Measurements from ENCODE around the gene YKT6.

YKT6 gene

DNA sequence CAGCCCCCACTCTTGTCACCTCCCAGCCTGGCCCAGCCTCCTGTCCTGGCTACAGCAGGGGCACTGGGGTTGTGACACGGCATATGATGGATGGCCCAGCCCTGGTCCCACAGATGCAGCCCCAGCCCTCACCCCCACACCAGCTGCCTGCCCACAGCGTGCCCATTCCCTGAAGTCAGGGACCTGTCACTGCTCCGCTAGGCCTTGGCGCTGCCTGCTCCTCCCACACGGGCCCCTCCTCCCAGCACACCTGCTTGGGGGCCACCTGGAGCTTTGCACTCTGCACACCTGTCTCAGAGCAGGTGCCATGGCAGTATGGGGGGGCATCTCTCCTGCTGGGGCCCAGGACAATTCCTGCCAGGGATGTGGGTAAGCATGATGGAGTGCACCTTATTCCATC is 15.0 kb upstream of the YKT6 start:
- Histone ChIP-seq H3K4me1 (ENCODE audit: low read length) (no peaks in the 10 kb centered on the region), H3K9ac (ENCODE audit: low read length) (no peak overlapping the region), H2AFZ (ENCODE audit: low read length) (no peak overlapping the region), H4K20me1 (ENCODE audit: insufficient read depth, low read length) (no peaks in the 10 kb centered on the region), H3K4me2 (ENCODE audit: low read depth, low read length) (no peak overlapping the region), H3K79me2 (ENCODE audit: low read length) (no peaks in the 10 kb centered on the region), H3F3A (ENCODE audit: insufficient read depth, low read length) (no peaks in the 10 kb centered on the region), H3K27me3 (replicated peaks; ENCODE audit: insufficient read depth, low read length) (no peaks in the 10 kb centered on the region), H3K27ac (ENCODE audit: low read length) (no peak overlapping the region), H3K9me3 (replicated peaks; ENCODE audit: insufficient read depth, low read length) (no peaks in the 10 kb centered on the region), H3K4me3 (ENCODE audit: low read length) (no peak overlapping the region), H3K36me3 (replicated peaks; ENCODE audit: insufficient read depth, low read length) (no peaks in the 10 kb centered on the region), H3K9me2 (replicated peaks; ENCODE audit: insufficient read depth, low read length) (no peaks in the 10 kb centered on the region)
- DNase-seq = no peak
- no peak for TF ChIP-seq EZH2 (optimal IDR thresholded peaks at IDR 0.05; ENCODE audit: low read depth, low read length)
- TF ChIP-seq EZH2phosphoT487 (IDR thresholded peaks at IDR 0.05; ENCODE audit: low read length) = no peak
- TF ChIP-seq, protein P1, sequence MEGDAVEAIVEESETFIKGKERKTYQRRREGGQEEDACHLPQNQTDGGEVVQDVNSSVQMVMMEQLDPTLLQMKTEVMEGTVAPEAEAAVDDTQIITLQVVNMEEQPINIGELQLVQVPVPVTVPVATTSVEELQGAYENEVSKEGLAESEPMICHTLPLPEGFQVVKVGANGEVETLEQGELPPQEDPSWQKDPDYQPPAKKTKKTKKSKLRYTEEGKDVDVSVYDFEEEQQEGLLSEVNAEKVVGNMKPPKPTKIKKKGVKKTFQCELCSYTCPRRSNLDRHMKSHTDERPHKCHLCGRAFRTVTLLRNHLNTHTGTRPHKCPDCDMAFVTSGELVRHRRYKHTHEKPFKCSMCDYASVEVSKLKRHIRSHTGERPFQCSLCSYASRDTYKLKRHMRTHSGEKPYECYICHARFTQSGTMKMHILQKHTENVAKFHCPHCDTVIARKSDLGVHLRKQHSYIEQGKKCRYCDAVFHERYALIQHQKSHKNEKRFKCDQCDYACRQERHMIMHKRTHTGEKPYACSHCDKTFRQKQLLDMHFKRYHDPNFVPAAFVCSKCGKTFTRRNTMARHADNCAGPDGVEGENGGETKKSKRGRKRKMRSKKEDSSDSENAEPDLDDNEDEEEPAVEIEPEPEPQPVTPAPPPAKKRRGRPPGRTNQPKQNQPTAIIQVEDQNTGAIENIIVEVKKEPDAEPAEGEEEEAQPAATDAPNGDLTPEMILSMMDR (IDR thresholded peaks at IDR 0.05; ENCODE audit: low read length) = no peak

DNA sequence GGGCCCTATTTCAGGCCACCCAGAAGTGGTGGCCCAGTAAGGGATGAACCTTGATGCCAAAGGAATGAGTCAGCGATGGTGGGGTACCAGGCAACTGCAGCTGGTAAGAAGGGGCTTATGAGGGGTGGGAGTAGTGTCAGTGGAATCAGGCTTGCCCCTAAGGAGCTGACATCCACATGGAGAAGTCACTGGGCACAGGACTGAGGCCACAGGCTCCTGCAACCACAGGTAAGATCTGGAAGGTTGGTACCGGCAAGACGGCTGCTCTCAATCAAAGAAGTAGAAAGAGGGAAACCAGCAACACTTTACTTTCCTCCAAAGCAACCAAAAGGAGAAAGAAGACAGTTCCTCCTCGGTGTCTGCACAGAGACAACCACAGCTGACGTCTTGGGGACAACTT is 14.0 kb upstream of the YKT6 start:
- Histone ChIP-seq H3K9me2 (replicated peaks; ENCODE audit: insufficient read depth, low read length) (no peaks in the 10 kb centered on the region), H3K79me2 (ENCODE audit: low read length) (no peaks in the 10 kb centered on the region), H4K20me1 (ENCODE audit: insufficient read depth, low read length) (no peaks in the 10 kb centered on the region), H3K9me3 (replicated peaks; ENCODE audit: insufficient read depth, low read length) (no peaks in the 10 kb centered on the region), H3K4me2 (ENCODE audit: low read depth, low read length) (no peak overlapping the region), H3K4me3 (ENCODE audit: low read length) (no peak overlapping the region), H3K4me1 (ENCODE audit: low read length) (no peaks in the 10 kb centered on the region), H2AFZ (ENCODE audit: low read length) (no peak overlapping the region), H3K9ac (ENCODE audit: low read length) (no peak overlapping the region), H3F3A (ENCODE audit: insufficient read depth, low read length) (no peaks in the 10 kb centered on the region), H3K27me3 (replicated peaks; ENCODE audit: insufficient read depth, low read length) (no peaks in the 10 kb centered on the region), H3K27ac (ENCODE audit: low read length) (no peak overlapping the region), H3K36me3 (replicated peaks; ENCODE audit: insufficient read depth, low read length) (no peaks in the 10 kb centered on the region)
- TF ChIP-seq EZH2 (optimal IDR thresholded peaks at IDR 0.05; ENCODE audit: low read depth, low read length) = no peak
- TF ChIP-seq, protein P1 (IDR thresholded peaks at IDR 0.05; ENCODE audit: low read length) = no peak
- no peak for TF ChIP-seq EZH2phosphoT487 (IDR thresholded peaks at IDR 0.05; ENCODE audit: low read length)
- DNase-seq = no peak

DNA sequence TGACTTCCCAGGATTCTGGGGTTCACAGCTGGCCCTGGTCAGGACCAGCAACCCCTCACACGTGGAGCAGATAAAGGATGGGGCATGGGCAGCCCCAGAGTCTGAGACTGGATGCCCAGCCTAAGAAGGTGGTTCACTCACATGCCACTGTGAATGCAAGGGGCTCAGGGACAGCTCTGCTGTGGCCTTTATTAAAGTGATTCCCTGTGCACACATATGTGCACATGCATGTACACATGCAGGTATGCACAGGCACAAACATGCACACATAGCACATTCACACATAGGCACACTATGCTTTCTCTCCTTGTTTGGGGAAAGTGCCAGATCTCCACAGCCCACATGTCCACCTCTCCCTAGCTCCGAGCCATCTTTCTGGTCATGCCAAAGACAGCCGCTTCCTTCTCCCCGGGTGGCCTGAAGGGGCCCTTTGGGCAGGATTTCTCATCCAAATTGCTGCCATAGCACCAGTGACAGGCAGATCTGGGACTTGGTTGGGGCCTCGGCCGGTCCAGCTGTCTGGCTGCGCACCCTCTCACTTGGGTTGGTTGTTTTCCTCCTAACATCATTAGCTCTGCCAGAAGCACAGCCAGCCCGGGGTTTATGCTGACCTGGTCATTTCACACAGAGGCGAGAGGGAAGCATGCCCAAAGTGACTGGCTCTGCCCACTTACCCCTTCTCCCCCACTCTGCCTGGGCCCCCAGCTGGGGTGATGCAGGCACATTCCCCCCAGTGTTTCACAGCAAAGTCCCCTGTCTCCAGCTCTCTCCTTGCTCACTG is 13.0 kb upstream of the YKT6 start:
- no peak for DNase-seq
- Histone ChIP-seq H3K9me3 (replicated peaks; ENCODE audit: insufficient read depth, low read length) (no peaks in the 10 kb centered on the region), H3K9ac (ENCODE audit: low read length) (no peak overlapping the region), H3K36me3 (replicated peaks; ENCODE audit: insufficient read depth, low read length) (no peaks in the 10 kb centered on the region), H3K27ac (ENCODE audit: low read length) (no peak overlapping the region), H3K4me3 (ENCODE audit: low read length) (no peak overlapping the region), H3K4me1 (ENCODE audit: low read length) (no peaks in the 10 kb centered on the region), H3K79me2 (ENCODE audit: low read length) (no peaks in the 10 kb centered on the region), H3K27me3 (replicated peaks; ENCODE audit: insufficient read depth, low read length) (no peaks in the 10 kb centered on the region), H3K9me2 (replicated peaks; ENCODE audit: insufficient read depth, low read length) (no peaks in the 10 kb centered on the region), H2AFZ (ENCODE audit: low read length) (no peak overlapping the region), H3K4me2 (ENCODE audit: low read depth, low read length) (no peak overlapping the region), H3F3A (ENCODE audit: insufficient read depth, low read length) (no peaks in the 10 kb centered on the region), H4K20me1 (ENCODE audit: insufficient read depth, low read length) (no peaks in the 10 kb centered on the region)
- no peak for TF ChIP-seq EZH2phosphoT487 (IDR thresholded peaks at IDR 0.05; ENCODE audit: low read length)
- TF ChIP-seq, protein P1 (IDR thresholded peaks at IDR 0.05; ENCODE audit: low read length) = no peak
- TF ChIP-seq EZH2 (optimal IDR thresholded peaks at IDR 0.05; ENCODE audit: low read depth, low read length) = no peak

Measured in MM.1S (cell line).